ENCODE data around the gene EXOC2.
A peak's percentile ranks its signal among the peaks of the same experiment; 100 is the strongest.

The EXOC2 gene

GRCh38 chr6:692858-693722 is at the start of gene EXOC2:
TSS of gene EXOC2 (minus strand) at chr6:693139. CDS start at chr6:637818, 55,321 bp downstream.
- H3K4me3 Mint-ChIP-seq: peak within 1 kb of the TSS; percentile 95
- peaks cover 4% of the 10 kb centered on the region for H3K36me3 Mint-ChIP-seq (ENCODE audit: low read depth)
- peaks cover 28% of the 10 kb centered on the region for H3K4me1 Mint-ChIP-seq (ENCODE audit: low read depth)
- H3K27ac Mint-ChIP-seq: peak within 1 kb of the TSS; percentile 92
- no peaks in the 10 kb centered on the region for H3K9me3 Mint-ChIP-seq
- H3K27me3 Mint-ChIP-seq: no peaks in the 10 kb centered on the region

- H3K27ac Mint-ChIP-seq: no peak overlapping the region
- H3K4me1 Mint-ChIP-seq (ENCODE audit: low read depth): peaks cover 4% of the 10 kb centered on the region
- H3K4me3 Mint-ChIP-seq: no peak overlapping the region
Measured at GRCh38 chr6:741410-742339, 48.7 kb upstream of the EXOC2 start.

GRCh38 chr6:736657-737446 is 43.9 kb upstream of the EXOC2 start:
- Mint-ChIP-seq H3K36me3 (ENCODE audit: low read depth) (no peaks in the 10 kb centered on the region), H3K9me3 (no peaks in the 10 kb centered on the region), H3K4me3 (no peak overlapping the region), H3K27ac (no peak overlapping the region), H3K27me3 (peaks cover 9% of the 10 kb centered on the region), H3K4me1 (ENCODE audit: low read depth) (peaks cover 4% of the 10 kb centered on the region)

More at GRCh38 chr6:741410-742339, 48.7 kb upstream of the EXOC2 start:
- H3K9me3 Mint-ChIP-seq: no peaks in the 10 kb centered on the region
- H3K36me3 Mint-ChIP-seq (ENCODE audit: low read depth): no peaks in the 10 kb centered on the region
- H3K27me3 Mint-ChIP-seq: peaks cover 9% of the 10 kb centered on the region

GRCh38 chr6:733431-734219 is 40.7 kb upstream of the EXOC2 start:
- Mint-ChIP-seq H3K36me3 (ENCODE audit: low read depth) (no peaks in the 10 kb centered on the region), H3K4me3 (no peak overlapping the region), H3K27me3 (peaks cover 12% of the 10 kb centered on the region), H3K4me1 (ENCODE audit: low read depth) (no peaks in the 10 kb centered on the region), H3K27ac (no peak overlapping the region), H3K9me3 (no peaks in the 10 kb centered on the region)

GRCh38 chr6:731924-732323 is 39.0 kb upstream of the EXOC2 start:
- H3K9me3 Mint-ChIP-seq: no peaks in the 10 kb centered on the region
- H3K27me3 Mint-ChIP-seq: peaks cover 13% of the 10 kb centered on the region
- no peaks in the 10 kb centered on the region for H3K36me3 Mint-ChIP-seq (ENCODE audit: low read depth)
- H3K4me1 Mint-ChIP-seq (ENCODE audit: low read depth): no peaks in the 10 kb centered on the region
- no peak overlapping the region for H3K27ac Mint-ChIP-seq
- H3K4me3 Mint-ChIP-seq: no peak overlapping the region

- no peaks in the 10 kb centered on the region for H3K9me3 Mint-ChIP-seq
- H3K27me3 Mint-ChIP-seq: peaks cover 11% of the 10 kb centered on the region
- H3K36me3 Mint-ChIP-seq (ENCODE audit: low read depth): no peaks in the 10 kb centered on the region
- H3K4me1 Mint-ChIP-seq (ENCODE audit: low read depth): no peaks in the 10 kb centered on the region
- no peak overlapping the region for H3K4me3 Mint-ChIP-seq
- no peak overlapping the region for H3K27ac Mint-ChIP-seq
Measured at GRCh38 chr6:729606-730320, 36.8 kb upstream of the EXOC2 start.

- Mint-ChIP-seq H3K4me1 (ENCODE audit: low read depth) (no peaks in the 10 kb centered on the region), H3K4me3 (no peak overlapping the region), H3K27ac (no peak overlapping the region), H3K27me3 (peaks cover 15% of the 10 kb centered on the region), H3K9me3 (no peaks in the 10 kb centered on the region), H3K36me3 (ENCODE audit: low read depth) (no peaks in the 10 kb centered on the region)
Measured at GRCh38 chr6:727856-728255, 34.9 kb upstream of the EXOC2 start.

- peaks cover 13% of the 10 kb centered on the region for H3K27me3 Mint-ChIP-seq
- no peaks in the 10 kb centered on the region for H3K9me3 Mint-ChIP-seq
- H3K4me3 Mint-ChIP-seq: no peak overlapping the region
- H3K4me1 Mint-ChIP-seq (ENCODE audit: low read depth): no peaks in the 10 kb centered on the region
- no peaks in the 10 kb centered on the region for H3K36me3 Mint-ChIP-seq (ENCODE audit: low read depth)
- no peak overlapping the region for H3K27ac Mint-ChIP-seq
Measured at GRCh38 chr6:723540-723939, 30.6 kb upstream of the EXOC2 start.

GRCh38 chr6:722608-723007 is 29.7 kb upstream of the EXOC2 start:
- Mint-ChIP-seq H3K4me3 (no peak overlapping the region), H3K4me1 (ENCODE audit: low read depth) (no peaks in the 10 kb centered on the region), H3K27ac (no peak overlapping the region)

GRCh38 chr6:722077-722524 is 29.2 kb upstream of the EXOC2 start:
- Mint-ChIP-seq H3K36me3 (ENCODE audit: low read depth) (no peaks in the 10 kb centered on the region), H3K27ac (no peak overlapping the region), H3K9me3 (no peaks in the 10 kb centered on the region), H3K27me3 (peaks cover 9% of the 10 kb centered on the region), H3K4me1 (ENCODE audit: low read depth) (no peaks in the 10 kb centered on the region), H3K4me3 (no peak overlapping the region)

More at GRCh38 chr6:722608-723007, 29.7 kb upstream of the EXOC2 start:
- Mint-ChIP-seq H3K36me3 (ENCODE audit: low read depth) (no peaks in the 10 kb centered on the region), H3K9me3 (no peaks in the 10 kb centered on the region), H3K27me3 (peaks cover 13% of the 10 kb centered on the region)

GRCh38 chr6:718345-718744 is 25.4 kb upstream of the EXOC2 start:
- H3K9me3 Mint-ChIP-seq: no peaks in the 10 kb centered on the region
- H3K27ac Mint-ChIP-seq: no peak overlapping the region
- H3K36me3 Mint-ChIP-seq (ENCODE audit: low read depth): no peaks in the 10 kb centered on the region
- H3K27me3 Mint-ChIP-seq: peaks cover 2% of the 10 kb centered on the region
- H3K4me1 Mint-ChIP-seq (ENCODE audit: low read depth): no peaks in the 10 kb centered on the region
- H3K4me3 Mint-ChIP-seq: no peak overlapping the region

- no peaks in the 10 kb centered on the region for H3K9me3 Mint-ChIP-seq
- H3K27me3 Mint-ChIP-seq: no peaks in the 10 kb centered on the region
- no peaks in the 10 kb centered on the region for H3K4me1 Mint-ChIP-seq (ENCODE audit: low read depth)
- no peak overlapping the region for H3K4me3 Mint-ChIP-seq
- H3K27ac Mint-ChIP-seq: no peak overlapping the region
- H3K36me3 Mint-ChIP-seq (ENCODE audit: low read depth): no peaks in the 10 kb centered on the region
Measured at GRCh38 chr6:717135-717534, 24.2 kb upstream of the EXOC2 start.

- H3K9me3 Mint-ChIP-seq: no peaks in the 10 kb centered on the region
- no peak overlapping the region for H3K27ac Mint-ChIP-seq
- no peaks in the 10 kb centered on the region for H3K27me3 Mint-ChIP-seq
- H3K4me3 Mint-ChIP-seq: no peak overlapping the region
- peaks cover 10% of the 10 kb centered on the region for H3K4me1 Mint-ChIP-seq (ENCODE audit: low read depth)
- no peaks in the 10 kb centered on the region for H3K36me3 Mint-ChIP-seq (ENCODE audit: low read depth)
Measured at GRCh38 chr6:715709-716491, 23.0 kb upstream of the EXOC2 start.

All from stimulated activated naive CD8-positive, alpha-beta T cell treated with anti-CD3 and anti-CD28 coated beads, Interleukin-15, Interleukin-2, amounts not matched to agents 100 ng/mL and 50 ng/mL, for 24 hours (primary cell).